ENCODE data around the gene SLC35B1.

SLC35B1 gene

GRCh38 chr17:49707246-49707607 is 537 bp downstream of the SLC35B1 start:
- Histone ChIP-seq H3K4me3 (replicated peaks; ENCODE audit: insufficient read depth, low read length) (peak overlapping the region; percentile 97), H3K27ac (replicated peaks) (peak overlapping the region; percentile 99), H3K27me3 (ENCODE audit: insufficient read depth, poor library complexity, severe bottlenecking) (no peaks in the 10 kb centered on the region)
- peak in 1 of 2 experiments; percentile 28 for DNase-seq (ENCODE audit: low read depth in 1 of 2, low spot score in 1 of 2)
- TF ChIP-seq CTCF (IDR thresholded peaks at IDR 0.05; ENCODE audit: insufficient read depth, low read length) = no peak

GRCh38 chr17:49705254-49705653 is 2.5 kb downstream of the SLC35B1 start:
- H3K27me3 ChIP-seq (ENCODE audit: insufficient read depth, poor library complexity, severe bottlenecking) = no peaks in the 10 kb centered on the region
- TF ChIP-seq REST (IDR thresholded peaks at IDR 0.05; ENCODE audit: insufficient replicate concordance, low read depth) = no peak
- TF ChIP-seq SPI1 (IDR thresholded peaks at IDR 0.05; ENCODE audit: borderline replicate concordance, low read depth) = no peak
- TF ChIP-seq GABPA (IDR thresholded peaks at IDR 0.05; ENCODE audit: low read depth) = no peak
- TF ChIP-seq CTCF (IDR thresholded peaks at IDR 0.05; ENCODE audit: insufficient read depth, low read length) = no peak
- no peak for TF ChIP-seq POLR2AphosphoS5 (IDR thresholded peaks at IDR 0.05; ENCODE audit: low read depth)
- no peak for DNase-seq (ENCODE audit: low read depth in 1 of 2, low spot score in 1 of 2)
- H3K4me3 ChIP-seq (replicated peaks; ENCODE audit: insufficient read depth, low read length) = no peak overlapping the region
- H3K27ac ChIP-seq (replicated peaks) = no peak overlapping the region

GRCh38 chr17:49703557-49704277 is 4.0 kb downstream of the SLC35B1 start:
- Histone ChIP-seq H3K27me3 (ENCODE audit: insufficient read depth, poor library complexity, severe bottlenecking) (no peaks in the 10 kb centered on the region), H3K4me3 (replicated peaks; ENCODE audit: insufficient read depth, low read length) (no peak overlapping the region), H3K27ac (replicated peaks) (no peak overlapping the region)
- peak in 1 of 2 experiments; percentile 36 for DNase-seq (ENCODE audit: low read depth in 1 of 2, low spot score in 1 of 2)
- TF ChIP-seq REST (IDR thresholded peaks at IDR 0.05; ENCODE audit: insufficient replicate concordance, low read depth) = no peak
- TF ChIP-seq CTCF (IDR thresholded peaks at IDR 0.05; ENCODE audit: insufficient read depth, low read length) = peak; percentile 48

GRCh38 chr17:49700960-49701359 is 6.8 kb downstream of the SLC35B1 start:
- Histone ChIP-seq H3K4me3 (replicated peaks; ENCODE audit: insufficient read depth, low read length) (no peak overlapping the region), H3K27ac (replicated peaks) (no peak overlapping the region), H3K27me3 (ENCODE audit: insufficient read depth, poor library complexity, severe bottlenecking) (no peaks in the 10 kb centered on the region)
- no peak for DNase-seq (ENCODE audit: low read depth in 1 of 2, low spot score in 1 of 2)
- TF ChIP-seq REST (IDR thresholded peaks at IDR 0.05; ENCODE audit: insufficient replicate concordance, low read depth) (no peak), POLR2AphosphoS5 (IDR thresholded peaks at IDR 0.05; ENCODE audit: low read depth) (no peak), SPI1 (IDR thresholded peaks at IDR 0.05; ENCODE audit: borderline replicate concordance, low read depth) (no peak)

Data from HL-60 (cell line).